ENCODE results near the gene IGF2R. TPM values are rescaled to one million over a fixed set of nuclear protein-coding genes. Genes with fewer than 3 reads are reported as not detected.
"Not testable (repeated sequence)": the region's sequence is repeated elsewhere in the genome, so short reads cannot be mapped to it uniquely, and the experiment has no call there.

Gene IGF2R
- total RNA-seq, 1 donor from 2014 or later, result 111 TPM

GRCh38 chr6:159951772-159952171 is 17.1 kb upstream of the IGF2R start:
- DNase-seq (ENCODE audit: low spot score), result no peak

DNA sequence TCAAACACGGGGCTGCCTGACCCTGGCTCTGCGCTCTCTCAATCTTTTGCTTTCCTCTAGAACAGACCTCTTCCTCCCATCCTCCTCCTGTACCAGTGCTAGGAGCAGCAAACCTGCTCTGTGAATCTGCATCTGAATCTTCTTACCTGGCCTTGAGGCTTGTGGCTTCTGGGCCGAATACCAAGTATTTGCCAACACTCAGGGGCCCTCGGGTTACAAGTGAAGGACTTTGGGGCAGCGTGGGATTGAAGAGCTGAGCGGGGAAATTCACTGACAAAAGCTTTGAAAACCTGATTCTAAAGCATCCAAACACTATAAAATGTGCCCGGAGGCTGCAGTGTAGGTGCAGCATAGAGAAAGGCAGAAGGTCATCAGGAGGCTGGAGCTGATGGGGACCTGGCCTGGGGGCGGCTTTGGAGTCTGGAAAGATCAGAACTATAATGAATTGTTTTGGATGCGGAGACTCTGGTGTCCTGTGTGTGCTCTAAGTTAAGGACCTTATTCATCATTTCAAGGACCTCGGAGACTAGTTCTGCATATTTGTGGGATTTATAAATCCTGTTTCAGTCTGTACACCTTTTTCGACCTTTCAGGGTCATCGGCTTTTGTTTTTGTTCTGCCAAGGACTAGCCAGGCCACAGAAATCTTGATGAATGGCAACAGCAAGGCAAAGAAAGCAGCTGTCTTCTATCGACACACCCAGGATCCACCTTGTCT is 16.4 kb upstream of the IGF2R start:
- no peak for DNase-seq (ENCODE audit: low spot score)

- no peak for DNase-seq (ENCODE audit: low spot score)
These were observed 15.7 kb upstream of the IGF2R start for GRCh38 chr6:159953091-159953601.

GRCh38 chr6:159955945-159956361 is 12.9 kb upstream of the IGF2R start:
- no peak for DNase-seq (ENCODE audit: low spot score)

- DNase-seq (ENCODE audit: low spot score), result no peak
These were observed 11.7 kb upstream of the IGF2R start for GRCh38 chr6:159957071-159957673.

- no peak for DNase-seq (ENCODE audit: low spot score)
These were observed 9.5 kb upstream of the IGF2R start for GRCh38 chr6:159959165-159959975.

GRCh38 chr6:159959976-159960384 is 8.9 kb upstream of the IGF2R start:
- DNase-seq (ENCODE audit: low spot score), result no peak

DNA sequence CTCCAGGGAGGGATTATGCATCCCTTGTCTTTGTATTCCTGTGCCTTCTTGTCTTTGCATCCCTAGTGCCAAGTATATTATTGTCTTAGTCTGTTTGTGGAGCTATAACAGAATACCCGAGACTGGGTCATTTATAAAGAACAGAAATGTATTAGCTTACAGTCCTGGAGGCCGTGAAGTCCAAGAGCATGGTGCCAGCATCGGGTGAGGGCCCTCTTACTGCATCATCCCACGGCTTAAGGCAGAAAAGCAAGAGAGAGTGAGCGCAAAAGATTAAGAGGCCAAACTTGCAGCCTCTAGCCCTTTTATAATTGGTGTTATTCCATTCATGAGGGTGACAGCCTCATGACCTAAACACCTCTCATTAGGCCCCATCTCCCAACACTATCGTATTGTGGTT is 8.4 kb upstream of the IGF2R start:
- DNase-seq (ENCODE audit: low spot score), result no peak

- no peak for DNase-seq (ENCODE audit: low spot score)
These were observed 7.4 kb upstream of the IGF2R start for GRCh38 chr6:159961528-159961927.

- no peak for DNase-seq (ENCODE audit: low spot score)
These were observed 5.8 kb upstream of the IGF2R start for GRCh38 chr6:159963111-159963510.

DNA sequence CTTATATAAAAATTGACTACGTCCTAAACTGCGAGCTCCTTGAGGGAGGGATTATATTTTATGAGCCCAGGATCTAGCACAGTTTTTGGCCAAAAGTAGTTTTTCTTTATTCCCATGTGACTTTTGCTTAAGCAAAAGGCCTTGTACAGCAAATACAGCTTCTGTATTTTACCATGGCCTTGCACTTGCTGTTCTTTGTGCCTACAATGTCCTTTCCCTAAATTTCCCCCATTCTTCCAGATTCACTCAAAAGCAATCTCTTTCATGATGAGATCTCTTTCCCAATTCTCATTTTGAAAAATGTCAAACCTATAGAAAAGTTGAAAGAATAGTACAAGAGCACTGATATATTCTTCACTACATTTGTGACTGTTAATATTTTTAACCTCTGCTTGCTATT is 4.8 kb upstream of the IGF2R start:
- DNase-seq (ENCODE audit: low spot score), result no peak

DNA sequence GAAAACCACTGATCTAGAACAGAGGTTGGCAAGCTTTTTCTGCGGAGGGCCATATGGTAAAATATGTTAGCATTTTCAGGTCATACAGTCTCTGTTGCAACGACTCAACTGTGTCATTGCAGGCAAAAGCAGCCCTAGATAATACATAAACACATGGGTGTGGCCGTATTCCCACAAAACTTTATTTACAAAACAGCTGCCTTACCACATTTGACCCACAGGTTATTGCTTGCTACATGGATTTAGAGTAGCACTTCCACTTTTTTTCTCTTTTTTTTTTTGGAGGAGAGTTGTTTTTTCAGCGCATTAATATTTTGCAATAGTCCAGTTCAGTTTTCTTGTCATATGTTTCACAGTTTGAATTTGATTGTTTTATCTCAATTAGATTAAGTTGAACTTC is 2.5 kb upstream of the IGF2R start:
- DNase-seq (ENCODE audit: low spot score), result no peak

DNA sequence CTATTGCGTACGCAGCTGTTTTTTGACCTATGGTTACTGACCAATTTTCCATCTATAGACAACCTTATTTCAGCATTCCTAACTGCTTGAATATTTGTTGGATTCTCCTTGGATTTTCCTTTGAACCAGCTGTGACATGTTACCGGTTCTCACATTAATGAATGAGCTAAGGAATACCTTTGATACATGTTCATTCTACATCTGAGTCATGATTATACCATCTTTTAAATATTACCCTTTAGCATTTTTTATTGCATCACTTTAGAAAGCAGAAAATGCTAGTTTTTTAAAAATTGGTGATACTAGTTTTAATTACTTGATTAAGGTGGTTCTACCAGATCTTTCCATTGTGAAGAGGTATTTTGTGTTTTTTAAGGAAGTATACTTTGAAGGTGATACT is 1.9 kb upstream of the IGF2R start:
- DNase-seq (ENCODE audit: low spot score), result no peak

DNA sequence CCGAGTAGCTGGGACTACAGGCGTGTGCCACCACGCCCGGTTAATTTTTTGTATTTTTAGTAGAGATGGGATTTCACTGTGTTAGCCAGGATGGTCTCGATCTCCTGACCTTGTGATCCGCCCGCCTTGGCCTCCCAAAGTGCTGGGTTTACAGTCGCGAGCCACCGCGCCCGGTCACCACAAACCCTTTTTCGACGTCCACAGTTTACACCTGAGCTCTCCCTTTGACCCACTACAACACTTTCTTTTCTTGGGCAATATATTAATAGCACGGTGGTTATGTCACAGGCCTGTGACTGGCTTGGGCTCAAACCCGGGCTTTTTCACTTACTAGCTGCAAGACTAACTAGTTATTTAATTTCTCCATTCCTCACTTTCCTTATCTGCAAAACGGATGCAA is 1.3 kb upstream of the IGF2R start:
- not testable (repeated sequence) for DNase-seq (ENCODE audit: low spot score)

GRCh38 chr6:159969204-159969912 is 476 bp downstream of the IGF2R start:
- no peak for DNase-seq (ENCODE audit: low spot score)

- DNase-seq (ENCODE audit: low spot score), result no peak
These were observed 1.0 kb downstream of the IGF2R start for GRCh38 chr6:159969921-159970320.

DNA sequence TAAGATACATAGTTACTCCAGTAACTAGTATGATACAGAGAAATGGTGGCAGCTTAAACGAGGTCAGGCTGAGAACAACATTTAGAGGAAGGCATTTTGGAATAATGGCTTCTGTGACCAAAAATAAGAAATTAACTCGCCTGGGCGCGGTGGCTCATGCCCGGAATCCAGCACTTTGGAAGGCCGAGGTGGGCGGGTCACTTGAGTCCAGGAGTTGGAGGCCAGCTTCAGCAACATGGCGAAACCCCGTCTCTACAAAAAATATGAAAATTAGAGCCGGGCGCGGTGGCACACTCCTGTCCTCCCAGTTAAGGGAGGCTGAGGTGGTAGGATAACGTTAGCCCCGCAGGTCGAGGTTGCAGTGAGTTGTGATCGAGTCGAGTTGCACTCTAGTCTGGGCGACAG is 1.8 kb downstream of the IGF2R start:
- no peak for DNase-seq (ENCODE audit: low spot score)

DNA sequence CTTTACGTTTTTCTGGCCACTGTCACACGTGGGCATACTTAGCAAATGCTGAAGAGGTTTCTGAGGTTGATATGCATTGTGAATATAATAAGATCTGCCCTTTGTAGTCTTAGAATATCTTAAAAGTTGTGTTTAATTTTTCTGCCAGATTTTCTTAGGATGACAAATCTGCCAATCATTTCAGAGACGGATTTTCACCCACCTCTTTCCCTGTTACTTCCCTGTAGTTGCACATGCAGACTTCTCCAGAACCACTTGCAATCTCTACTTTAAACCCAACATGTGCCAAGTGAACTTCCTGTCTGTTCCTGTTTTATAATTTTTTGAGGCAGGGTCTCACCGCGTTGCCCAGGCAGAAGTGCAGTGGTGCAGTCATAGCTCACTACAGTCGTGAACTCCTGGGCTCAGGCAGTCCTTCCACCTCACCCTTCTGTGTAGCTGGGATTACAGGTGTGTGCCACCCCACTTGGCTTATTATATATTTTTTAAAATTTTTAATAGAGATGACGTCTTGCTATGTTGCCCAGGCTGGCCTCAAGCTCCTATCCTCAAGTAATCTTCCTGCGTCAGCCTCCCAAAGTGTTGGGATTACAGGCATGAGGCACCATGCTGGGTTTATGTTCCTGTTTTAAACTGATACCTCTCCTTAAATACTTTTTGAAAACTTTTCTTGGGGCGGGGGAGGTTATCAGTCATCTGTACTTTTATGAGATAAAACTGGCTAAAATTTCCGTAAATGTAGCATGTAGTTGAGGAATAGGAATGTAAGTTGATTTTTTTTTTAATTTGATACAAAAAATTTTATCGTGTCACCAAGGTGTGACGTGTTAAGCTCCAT is 2.7 kb downstream of the IGF2R start:
- DNase-seq (ENCODE audit: low spot score), result no peak

DNA sequence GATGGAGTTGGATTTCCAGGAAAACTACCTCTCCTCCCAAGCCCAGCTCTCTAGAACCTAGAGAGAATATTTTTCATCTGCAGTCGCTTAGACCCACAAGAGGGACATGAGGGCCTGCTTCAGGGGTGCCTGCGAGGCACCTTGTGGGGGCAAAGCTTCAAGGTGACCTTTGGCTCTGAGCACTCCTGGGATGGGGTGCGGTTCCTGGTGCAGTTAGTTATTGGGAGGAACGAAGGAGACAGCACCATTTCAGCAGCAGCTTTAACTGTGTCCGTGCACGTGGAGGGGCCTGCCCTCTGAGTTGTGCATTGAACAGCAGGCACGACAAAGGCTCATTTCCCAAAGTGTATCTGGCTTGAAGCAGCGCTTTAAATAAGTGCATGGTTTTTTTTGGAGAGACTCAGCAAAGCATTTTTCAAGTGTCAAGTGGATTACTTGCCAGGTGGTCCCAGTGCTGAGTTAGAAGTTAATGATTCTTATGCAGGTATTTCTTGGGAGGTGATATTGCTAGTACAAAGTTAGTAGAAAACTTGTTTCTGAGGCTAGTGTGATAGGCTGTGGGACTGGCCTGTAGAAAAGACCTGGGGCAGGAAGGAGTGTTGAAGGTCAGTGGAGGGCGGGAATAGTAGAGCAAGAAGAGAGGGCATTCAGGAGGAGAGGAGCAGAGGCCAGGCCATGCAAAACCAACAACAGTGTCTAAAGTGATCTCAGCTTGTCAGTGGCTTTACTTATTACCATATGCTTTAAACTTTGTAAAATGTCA is 3.8 kb downstream of the IGF2R start:
- DNase-seq (ENCODE audit: low spot score), result no peak

- no peak for DNase-seq (ENCODE audit: low spot score)
These were observed 4.5 kb downstream of the IGF2R start for GRCh38 chr6:159973406-159973805.

Data from mesenteric fat pad (tissue), 1 donor.